VCaP (cell line): ENCODE measurements around the gene CITED1.

ENCODE experiments used
- H3K27ac ChIP-seq: fragments of 450-650 bp; 2 replicates; pipeline ENCODE4 v1.5.1; 2017
- TF ChIP-seq, protein P1 (sequence below): fragments of 450-650 bp; conservative IDR thresholded peaks from 2 replicates; pipeline ENCODE4 v1.5.1; 2017; ENCODE audit warnings: mild to moderate bottlenecking, moderate library complexity

CITED1 gene

DNA sequence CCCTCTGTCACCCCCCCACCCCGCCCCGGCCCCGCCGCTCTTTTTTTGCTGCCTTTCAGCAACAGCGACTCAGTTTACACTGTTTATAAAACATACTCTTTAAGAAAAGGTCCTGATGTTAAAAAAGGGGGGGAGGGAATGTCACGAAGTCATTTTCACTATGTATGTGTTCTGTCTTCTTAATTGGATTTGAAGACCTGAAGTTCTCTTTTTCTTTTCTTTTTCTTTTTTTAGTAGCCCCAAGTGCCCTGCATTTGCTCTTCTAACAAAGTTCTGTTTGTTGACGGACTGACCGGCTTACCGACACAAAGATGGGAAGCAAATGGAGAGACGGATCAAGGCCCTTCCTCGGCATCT lies 2.5 kb upstream of the CITED1 start:
- no peak overlapping the region for H3K27ac ChIP-seq
- TF ChIP-seq, protein P1, sequence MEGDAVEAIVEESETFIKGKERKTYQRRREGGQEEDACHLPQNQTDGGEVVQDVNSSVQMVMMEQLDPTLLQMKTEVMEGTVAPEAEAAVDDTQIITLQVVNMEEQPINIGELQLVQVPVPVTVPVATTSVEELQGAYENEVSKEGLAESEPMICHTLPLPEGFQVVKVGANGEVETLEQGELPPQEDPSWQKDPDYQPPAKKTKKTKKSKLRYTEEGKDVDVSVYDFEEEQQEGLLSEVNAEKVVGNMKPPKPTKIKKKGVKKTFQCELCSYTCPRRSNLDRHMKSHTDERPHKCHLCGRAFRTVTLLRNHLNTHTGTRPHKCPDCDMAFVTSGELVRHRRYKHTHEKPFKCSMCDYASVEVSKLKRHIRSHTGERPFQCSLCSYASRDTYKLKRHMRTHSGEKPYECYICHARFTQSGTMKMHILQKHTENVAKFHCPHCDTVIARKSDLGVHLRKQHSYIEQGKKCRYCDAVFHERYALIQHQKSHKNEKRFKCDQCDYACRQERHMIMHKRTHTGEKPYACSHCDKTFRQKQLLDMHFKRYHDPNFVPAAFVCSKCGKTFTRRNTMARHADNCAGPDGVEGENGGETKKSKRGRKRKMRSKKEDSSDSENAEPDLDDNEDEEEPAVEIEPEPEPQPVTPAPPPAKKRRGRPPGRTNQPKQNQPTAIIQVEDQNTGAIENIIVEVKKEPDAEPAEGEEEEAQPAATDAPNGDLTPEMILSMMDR: no peak

DNA sequence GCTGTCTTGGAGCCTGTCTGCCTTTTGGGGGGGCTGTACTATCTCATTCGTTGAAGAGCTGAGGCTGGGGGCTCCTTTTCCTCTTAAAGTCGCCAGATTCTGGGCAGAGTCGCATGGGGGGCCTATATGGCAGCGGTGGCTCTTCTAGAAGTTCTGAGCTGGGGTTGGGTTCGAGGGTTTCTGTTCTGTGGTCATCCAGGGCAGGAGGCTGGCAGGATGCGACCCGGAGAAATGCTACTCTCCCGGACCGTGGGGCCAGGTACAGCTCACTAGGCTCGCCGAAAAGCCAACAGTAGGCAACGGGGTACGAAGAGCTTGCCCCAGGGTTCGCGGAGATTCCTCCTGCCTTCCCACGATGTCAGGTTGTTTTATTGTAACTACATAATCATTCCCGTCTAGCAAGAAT lies 1.9 kb upstream of the CITED1 start:
- TF ChIP-seq, protein P1: no peak
- no peak overlapping the region; the same call in 1 of the 2 replicates for H3K27ac ChIP-seq

DNA sequence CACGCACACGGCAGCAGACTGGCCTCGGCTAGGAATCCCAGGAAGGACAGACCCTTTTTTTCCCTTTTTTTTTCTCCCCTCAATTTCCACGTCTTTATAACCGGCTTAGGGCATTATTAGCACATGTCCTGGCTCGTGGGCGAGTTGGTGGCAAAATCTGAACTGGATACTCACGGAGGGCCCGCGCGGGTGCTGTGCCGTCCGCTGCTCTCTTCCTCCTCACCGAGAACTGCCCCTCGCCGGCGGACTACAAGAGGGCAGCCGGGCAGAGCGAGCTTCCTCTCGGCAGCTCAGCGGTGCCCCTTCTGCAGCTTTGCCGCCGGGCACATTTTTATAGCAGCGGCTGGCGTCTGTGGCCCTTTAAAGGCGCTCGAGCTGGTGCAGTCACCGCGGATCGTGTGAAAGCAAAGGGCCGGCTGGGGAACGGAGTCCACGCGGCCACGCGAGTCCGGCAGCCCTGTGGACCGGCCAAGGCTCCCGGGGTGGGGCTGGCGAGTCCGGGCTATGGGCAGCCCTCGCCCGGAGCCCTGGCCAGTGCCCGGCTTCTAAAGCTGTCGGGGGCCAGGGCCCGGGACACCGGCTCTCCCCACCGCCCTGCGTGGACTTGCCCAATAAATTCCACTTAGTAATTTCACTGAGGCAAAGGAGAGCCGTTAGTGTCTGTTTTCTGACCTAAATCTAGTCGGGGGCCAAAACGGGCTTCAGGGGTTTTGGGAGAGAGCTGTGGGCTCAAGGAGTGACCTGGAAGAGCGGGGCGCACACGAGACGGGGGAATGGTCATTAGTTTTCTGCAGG lies 1.3 kb upstream of the CITED1 start:
- TF ChIP-seq, protein P1: no peak
- peak overlapping the region; percentile 36; the same call in 1 of the 2 replicates for H3K27ac ChIP-seq

DNA sequence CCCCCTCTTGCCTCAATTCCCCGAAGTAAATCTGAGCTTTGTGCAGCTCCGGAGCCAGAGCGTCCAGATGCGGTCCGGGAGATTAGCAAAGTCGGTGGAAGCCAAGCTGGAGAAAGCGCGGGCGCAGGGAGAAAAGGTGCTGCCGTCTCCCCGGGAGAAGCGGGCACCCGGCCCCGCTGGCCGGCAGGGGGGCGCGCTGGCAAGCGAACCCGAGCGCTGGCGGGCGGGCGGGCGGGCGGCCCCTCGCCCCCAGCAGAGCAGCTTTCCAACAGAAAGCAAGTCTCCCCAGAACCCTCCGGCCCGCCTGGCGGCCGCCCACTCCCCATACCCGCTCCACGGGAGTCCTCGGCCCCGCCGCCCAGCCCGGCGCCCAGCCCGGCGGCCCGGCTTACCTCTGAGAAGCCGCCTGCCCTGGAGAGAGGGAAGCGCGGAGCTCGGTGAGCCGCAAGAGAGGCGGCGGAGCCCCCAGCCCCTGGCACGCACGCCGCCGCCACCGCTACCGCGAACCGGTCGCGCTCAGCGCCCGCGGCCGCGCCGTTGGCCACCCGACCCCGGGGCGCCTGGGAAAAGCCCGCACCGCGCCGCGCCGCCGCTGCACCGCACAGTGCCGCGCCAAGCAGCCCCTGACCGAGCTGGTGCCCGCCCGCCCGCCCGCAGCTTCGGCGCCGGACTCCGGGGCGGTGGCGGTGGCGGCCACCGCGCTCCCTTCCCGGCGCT lies 529 bp upstream of the CITED1 start:
- peak overlapping the region; percentile 36; the same call in 1 of the 2 replicates for H3K27ac ChIP-seq
- TF ChIP-seq, protein P1: no peak

DNA sequence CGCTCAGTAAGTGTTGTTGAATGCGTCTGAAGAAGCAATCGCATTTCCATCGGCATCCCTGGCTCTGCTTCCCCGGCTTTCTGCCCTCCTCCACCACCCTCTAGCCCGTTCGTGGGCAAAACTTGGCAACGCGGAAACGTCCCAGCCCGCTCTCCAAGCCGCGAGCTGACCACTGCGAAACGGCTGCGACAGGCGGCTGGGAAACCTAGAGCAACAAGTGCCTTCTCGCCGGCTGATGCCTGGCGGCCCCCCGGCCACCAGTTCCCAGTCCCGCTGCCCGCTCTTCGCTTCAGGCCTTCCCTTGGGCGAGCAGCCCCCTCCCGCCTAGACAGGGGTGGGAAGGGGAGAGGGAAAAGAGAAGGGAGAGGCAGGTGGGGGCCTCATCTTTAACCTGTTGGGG lies 837 bp downstream of the CITED1 start:
- H3K27ac ChIP-seq: no peak overlapping the region
- TF ChIP-seq, protein P1: no peak

DNA sequence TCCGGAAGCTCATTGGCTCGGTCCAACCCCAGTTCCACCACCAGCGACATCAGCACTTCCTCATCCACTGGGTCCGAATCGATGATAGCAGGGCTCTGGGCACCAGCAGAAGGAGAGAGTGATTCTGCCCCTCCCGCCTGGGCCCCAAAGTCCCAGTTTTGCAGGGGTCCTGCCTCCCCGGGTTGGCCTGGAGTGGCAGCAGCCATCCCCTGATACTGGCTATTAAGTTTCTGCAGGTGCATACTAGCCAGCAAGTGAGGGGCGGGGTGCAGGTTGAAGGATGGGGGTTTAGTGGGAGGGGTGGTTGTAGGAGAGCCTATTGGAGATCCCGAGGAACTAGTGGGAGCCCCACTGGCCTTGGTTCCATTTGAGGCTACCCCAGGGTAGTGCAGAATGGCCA lies 3.9 kb downstream of the CITED1 start:
- no peak overlapping the region for H3K27ac ChIP-seq
- TF ChIP-seq, protein P1: no peak

DNA sequence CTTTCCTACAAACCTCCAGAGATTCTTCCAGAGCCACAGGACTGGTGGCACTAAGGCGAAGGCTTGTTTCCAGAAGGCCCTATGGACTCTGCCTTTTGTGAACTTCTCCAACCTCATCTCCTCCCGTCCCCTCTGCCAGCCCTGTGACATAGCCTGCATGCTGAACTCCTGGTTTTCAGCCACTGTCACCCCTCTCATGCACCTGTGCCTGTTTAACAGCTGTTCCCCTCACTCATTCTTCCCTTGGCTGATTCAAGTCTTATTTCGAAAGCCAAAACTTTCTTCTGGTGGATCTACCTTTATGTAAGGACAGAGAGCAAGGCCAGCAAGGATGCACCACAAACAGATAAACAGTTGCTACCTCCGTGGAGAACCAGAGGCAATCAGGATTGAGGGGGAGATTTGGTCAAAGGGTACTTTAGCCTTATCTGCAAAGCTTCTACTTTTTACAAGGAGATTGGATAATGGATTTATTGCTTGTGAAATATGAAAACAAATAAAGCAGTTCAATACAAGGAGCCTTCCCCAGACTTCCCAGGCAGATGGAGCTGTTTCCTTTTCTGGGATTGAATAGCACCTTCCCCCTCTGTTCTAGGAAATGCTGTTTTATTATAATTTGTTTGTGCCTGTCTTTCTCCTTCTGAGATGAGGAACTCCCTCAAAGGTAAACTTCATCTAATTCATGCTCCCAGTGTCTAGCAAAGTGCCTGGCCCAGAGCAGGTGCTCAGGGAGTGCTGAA lies 5.7 kb downstream of the CITED1 start:
- TF ChIP-seq, protein P1: peak; percentile 23
- peak overlapping the region; percentile 46 for H3K27ac ChIP-seq
